GM13976 (cell line): ENCODE measurements around the gene AFG1L.
"Not testable (repeated sequence)": the region's sequence is repeated elsewhere in the genome, so short reads cannot be mapped to it uniquely, and the experiment has no call there.

Experiments used
- DNase-seq: peaks from one replicate; pipeline ENCODE4 v3.0.0; 2012; ENCODE audit warnings: low spot score
- CTCF ChIP-seq: IDR thresholded peaks from 2 replicates; pipeline ENCODE4 v1.5.1; 2012; ENCODE audit warnings: borderline replicate concordance, mild to moderate bottlenecking; ENCODE audit not compliant: insufficient read depth; ENCODE audit errors: extremely low read depth, missing control alignments, control extremely low read depth
- in situ Hi-C: fragments of 300-500 bp; cut with MboI; formaldehyde crosslinking; loops from one replicate; pipeline ENCODE4 v1.12.0; 2022; ENCODE audit warnings: low sequenced_read_pairs, mixed read lengths, inconsistent platforms; ENCODE audit not compliant: unreplicated experiment

AFG1L gene

GRCh38 chr6:108366236-108366635, 71.4 kb downstream of the AFG1L start:
- in situ Hi-C loops: no loop called here
- DNase-seq: no peak
- TF ChIP-seq CTCF: no peak

- DNase-seq: no peak
- in situ Hi-C loops: no loop called here
- TF ChIP-seq CTCF: no peak
Measured at GRCh38 chr6:108368431-108369030, 73.7 kb downstream of the AFG1L start.

- in situ Hi-C loops: no loop called here
- no peak for DNase-seq
- no peak for TF ChIP-seq CTCF
Measured at GRCh38 chr6:108380876-108381275, 86.0 kb downstream of the AFG1L start.

GRCh38 chr6:108383981-108384380, 89.1 kb downstream of the AFG1L start:
- no peak for DNase-seq
- no peak for TF ChIP-seq CTCF
- in situ Hi-C loops: no loop called here

GRCh38 chr6:108389190-108389589, 94.3 kb downstream of the AFG1L start:
- in situ Hi-C loops, DNase-seq: not testable (repeated sequence)

GRCh38 chr6:108395297-108395696, 100.4 kb downstream of the AFG1L start:
- TF ChIP-seq CTCF: no peak
- no peak for DNase-seq
- in situ Hi-C loops: no loop called here

GRCh38 chr6:108403236-108403635, 108.4 kb downstream of the AFG1L start:
- in situ Hi-C loops: no loop called here

More at GRCh38 chr6:108403236-108403635, 108.4 kb downstream of the AFG1L start:
- TF ChIP-seq CTCF: no peak
- no peak for DNase-seq
